Right cardiac atrium (tissue), 5 donors: ENCODE measurements around the gene PDLIM7. TPM values are rescaled to one million over a fixed set of nuclear protein-coding genes. Genes with fewer than 3 reads are reported as not detected.
A peak's percentile ranks its signal among the peaks of the same experiment; 100 is the strongest.

Experiments used
- ATAC-seq, 2 donors: fragments of 200-7000 bp; cut with Tn5 transposase; one replicate each; pipeline versions ENCODE4 v1.8.0 to v1.9.1; 2020; ENCODE audit warnings: moderate library complexity in 2 of 2, mild to moderate bottlenecking in 1 of 2
- DNase-seq, 3 donors: peaks; one replicate each; pipeline ENCODE4 v3.0.0-alpha.2; 2020
- H3K27ac ChIP-seq: one replicate; pipeline ENCODE4 v1.5.1; 2013; ENCODE audit warnings: mild to moderate bottlenecking, low read length, control low read depth, moderate library complexity
- H3K27me3 ChIP-seq: one replicate; pipeline ENCODE4 v1.6.1; 2013; ENCODE audit not compliant: control insufficient read depth, insufficient read depth
- H3K4me1 ChIP-seq: one replicate; pipeline ENCODE4 v1.6.1; 2013; ENCODE audit warnings: low read length; ENCODE audit not compliant: control insufficient read depth, insufficient read depth
- H3K4me3 ChIP-seq: one replicate; pipeline ENCODE4 v1.5.1; 2013; ENCODE audit warnings: low read length, control low read depth
- H3K9me3 ChIP-seq: one replicate; pipeline ENCODE4 v1.6.1; 2013; ENCODE audit warnings: low read length; ENCODE audit not compliant: control insufficient read depth
- WGBS: extraction: QIAGEN DNeasy Blood & Tissue Kit; methylation state at CpG from one replicate; pipeline ENCODE4 v1.1.7; 2013; 5-methylcytosine and 5-hydroxymethylcytosine counted together
- intact Hi-C, 4 donors: fragments of 100-400 bp; cut with DNase I; formaldehyde crosslinking; loops; one replicate each; pipeline versions ENCODE4 v1.11.0 to v1.14.0; 2022 to 2023
- polyA plus RNA-seq: library from polyadenylated mRNA; stranded (reverse); fragments of 200-250 nt; gene quantifications from one replicate; pipeline ENCODE4 v1.2.3, GENCODE V29; 2013
- total RNA-seq, 4 donors: library from RNA; stranded (reverse); fragmentation: NEBNext Ultra II Directional; extraction: Animal tissue kit (Norgen Biotek cat#: 25700); gene quantifications; one replicate each; pipeline ENCODE4 v1.2.1, GENCODE V29; 2021
- donor health status: healthy with polysubstance abuse.
- donor health status: DM: no; HTN: yes; CAD: no.
- donor health status: DM: no; HTN: no; CAD: no.
- donor health status: DM: no; HTN: yes; CAD: no; lungs with severe emphysema.
- donor health status: DM: yes; HTN: yes; CAD: no.

The PDLIM7 gene
- total and polyA plus RNA-seq, 5 donors, result 35.0 to 71.5 (median 54.7) TPM

DNA sequence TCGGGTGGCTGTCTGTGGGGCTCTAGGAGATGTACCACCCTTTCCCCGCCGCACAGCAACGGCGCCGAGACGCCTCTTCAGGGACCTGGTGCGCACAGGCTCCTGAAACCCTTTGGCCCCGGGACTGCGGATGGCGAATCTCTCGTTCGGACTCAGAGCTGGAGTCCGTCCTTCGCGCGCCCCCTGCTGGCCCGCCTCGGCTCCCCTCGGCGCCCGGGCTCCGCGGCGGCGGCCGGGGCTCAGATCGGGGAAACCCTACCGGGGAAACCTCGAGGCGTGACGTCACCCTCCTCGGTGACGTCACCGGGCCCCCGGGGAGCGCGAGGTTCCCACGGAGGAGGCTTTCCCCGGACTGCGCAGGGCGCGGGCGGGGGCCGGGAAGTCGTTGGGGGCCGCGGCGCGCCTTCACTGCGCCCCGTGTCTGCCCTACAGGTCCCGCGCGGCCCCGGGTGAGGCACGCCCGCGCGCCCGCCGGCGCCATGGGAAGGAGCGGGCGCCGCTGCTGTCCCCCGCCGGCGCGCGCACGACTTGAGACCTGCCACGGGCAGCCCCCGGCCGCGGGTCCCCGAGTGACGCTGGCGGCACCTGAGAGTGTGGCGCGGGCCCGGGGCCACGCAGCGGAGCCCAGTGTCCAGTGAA lies 42.9 kb downstream of the PDLIM7 start:
- intact Hi-C loops, result loop anchor here (2.0 to 5.0 kb wide), 5 partner anchors 43 to 62 kb away; partner anchors contain the start of genes PDLIM7 (in 2 of the 4) and F12 (in 1 of the 4)
- Histone ChIP-seq H3K4me3 (peak overlapping the region; percentile 54), H3K27ac (no peak overlapping the region), H3K27me3 (no peaks in the 10 kb centered on the region), H3K9me3 (no peaks in the 10 kb centered on the region), H3K4me1 (no peaks in the 10 kb centered on the region)
- ATAC-seq (peak; percentile 72 to 73), DNase-seq (peak; percentile 91 to 97 (median 97))
- WGBS, result under 1% methylated on average over 84 of the region's 84 CpGs

- DNase-seq (peak; percentile 65 to 84 (median 82)), ATAC-seq (peak; percentile 9 to 37)
- no peak overlapping the region for H3K27ac ChIP-seq
- intact Hi-C loops, result loop anchor here (2.0 to 5.0 kb wide), 5 partner anchors 47 to 62 kb away; partner anchors contain the start of gene F12 (in 1 of the 4)
- 9% methylated on average over 31 of the region's 31 CpGs for WGBS
- H3K9me3 ChIP-seq, result no peaks in the 10 kb centered on the region
- no peaks in the 10 kb centered on the region for H3K27me3 ChIP-seq
- peak overlapping the region; percentile 20 for H3K4me3 ChIP-seq
- no peaks in the 10 kb centered on the region for H3K4me1 ChIP-seq
Measured at GRCh38 chr5:177453852-177454396, 43.5 kb downstream of the PDLIM7 start.

DNA sequence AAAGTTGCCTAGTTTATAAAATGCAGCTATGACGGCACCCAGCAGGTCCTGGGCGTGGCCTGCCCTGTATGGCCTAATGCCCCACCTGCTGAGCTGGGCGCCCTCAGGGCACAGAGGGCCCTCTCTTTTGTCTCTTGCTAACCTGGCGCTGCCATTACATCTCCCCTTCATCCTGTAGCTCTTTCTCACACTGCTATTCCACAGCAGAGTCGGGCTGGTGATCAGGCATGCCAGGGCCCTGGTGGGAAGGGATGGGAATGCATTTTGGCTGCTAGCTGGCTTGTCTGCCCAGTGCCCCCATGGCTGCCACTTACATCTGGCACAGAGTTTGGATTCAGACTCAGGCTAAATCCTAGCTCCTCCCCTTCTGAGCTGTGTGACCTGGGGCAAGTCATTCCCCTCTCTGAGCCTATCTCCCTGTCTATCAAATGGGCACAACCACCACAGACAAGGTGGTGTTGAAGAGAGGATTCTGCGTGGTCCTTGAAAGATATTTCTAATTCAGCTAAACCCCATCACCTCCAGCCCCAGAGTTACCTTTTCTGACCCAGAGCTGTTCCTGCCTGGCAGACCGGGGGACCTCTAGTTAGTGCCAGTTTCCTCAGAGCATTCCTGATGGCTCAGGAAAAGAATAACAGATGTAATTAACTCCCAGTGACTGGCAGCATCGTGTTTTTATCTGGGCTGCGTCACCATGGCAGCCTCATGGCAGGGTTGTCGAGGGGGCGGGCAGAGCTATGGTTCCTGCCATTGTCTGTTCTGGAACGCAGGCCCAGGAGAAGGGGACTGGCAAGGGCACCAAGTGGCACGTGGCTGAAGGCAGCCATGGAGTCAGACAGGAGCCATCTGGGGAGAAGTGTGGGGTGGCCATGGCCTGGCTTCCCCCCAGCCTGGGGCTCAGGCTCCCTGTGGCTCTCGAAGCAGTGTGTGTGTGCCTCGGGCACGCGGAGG lies 44.4 kb downstream of the PDLIM7 start:
- Histone ChIP-seq H3K9me3 (no peaks in the 10 kb centered on the region), H3K27ac (no peak overlapping the region), H3K27me3 (no peaks in the 10 kb centered on the region), H3K4me1 (no peaks in the 10 kb centered on the region), H3K4me3 (no peak overlapping the region)
- no peak for ATAC-seq
- DNase-seq, result no peak
- 80% methylated on average over 17 of the region's 17 CpGs for WGBS
- intact Hi-C loops, result loop anchor here in 3 of 4 donors (2.0 to 5.0 kb wide), 4 partner anchors 46 to 61 kb away; partner anchors contain the start of gene F12 (in 1 of the 3)

- peak in 1 of 3 donors; percentile 7 for DNase-seq
- no peaks in the 10 kb centered on the region for H3K27me3 ChIP-seq
- H3K4me3 ChIP-seq, result no peak overlapping the region
- no peaks in the 10 kb centered on the region for H3K4me1 ChIP-seq
- no peak for ATAC-seq
- intact Hi-C loops, result loop anchor here in 3 of 4 donors (5.0 kb wide), 3 partner anchors 44 to 59 kb away; partner anchors contain the start of gene F12 (in 1 of the 3)
- no peaks in the 10 kb centered on the region for H3K9me3 ChIP-seq
- 79% methylated on average over 10 of the region's 10 CpGs for WGBS
- H3K27ac ChIP-seq, result no peak overlapping the region
Measured at GRCh38 chr5:177450667-177451424, 46.6 kb downstream of the PDLIM7 start.

DNA sequence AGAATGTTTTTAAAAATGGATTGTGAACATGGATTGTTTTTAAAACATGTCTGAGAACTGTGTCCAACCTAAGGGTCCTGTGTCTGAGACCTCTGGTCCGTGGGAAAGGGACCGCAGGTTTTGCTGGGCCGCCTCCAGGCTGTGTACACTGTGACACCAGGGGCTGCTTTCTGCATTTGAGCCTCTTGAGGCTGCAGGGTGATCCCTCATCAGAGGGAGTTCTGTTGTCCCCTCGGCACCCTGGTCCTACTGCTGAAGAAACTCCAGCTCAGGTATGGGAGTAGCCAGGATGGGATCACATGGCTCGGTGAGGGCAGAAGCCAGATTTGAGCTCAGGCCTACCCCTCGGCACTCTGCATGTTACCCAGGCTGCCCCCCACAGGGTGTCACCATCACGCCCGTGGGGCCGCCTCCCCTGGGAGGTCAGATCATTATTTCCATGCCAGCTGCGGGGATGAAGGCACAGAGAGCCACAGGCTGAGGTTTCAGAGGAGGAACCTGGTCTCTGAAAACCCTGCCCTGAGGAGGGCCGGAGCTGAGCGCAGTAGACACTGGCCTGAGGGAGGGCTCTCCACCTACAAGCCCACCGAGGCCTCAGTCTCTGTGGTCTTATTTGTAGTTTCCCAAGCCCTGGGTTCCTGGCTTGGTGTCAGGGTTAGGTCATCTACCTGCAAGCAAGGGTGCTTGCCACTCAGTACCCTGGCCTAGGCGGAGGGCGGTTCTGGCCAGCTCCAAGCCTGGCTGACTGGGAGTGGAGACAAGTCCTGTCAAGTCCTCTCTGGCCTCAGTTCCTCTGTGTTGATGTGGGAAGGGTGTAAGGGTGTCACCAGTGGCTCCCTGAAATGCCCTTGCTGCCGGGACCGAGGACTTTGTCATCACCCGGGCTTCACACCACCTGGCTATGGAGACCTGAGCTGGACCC lies 48.0 kb downstream of the PDLIM7 start:
- intact Hi-C loops, result loop anchor here in 3 of 4 donors (5.0 kb wide), 3 partner anchors 42 to 57 kb away; partner anchors contain the start of gene F12 (in 1 of the 3)
- no peaks in the 10 kb centered on the region for H3K27me3 ChIP-seq
- no peak for ATAC-seq
- no peaks in the 10 kb centered on the region for H3K4me1 ChIP-seq
- whole genome bisulfite sequencing, result 85% methylated on average over 18 of the region's 18 CpGs
- H3K9me3 ChIP-seq, result no peaks in the 10 kb centered on the region
- peak in 1 of 3 donors; percentile 8 for DNase-seq
- no peak overlapping the region for H3K27ac ChIP-seq
- H3K4me3 ChIP-seq, result no peak overlapping the region

DNA sequence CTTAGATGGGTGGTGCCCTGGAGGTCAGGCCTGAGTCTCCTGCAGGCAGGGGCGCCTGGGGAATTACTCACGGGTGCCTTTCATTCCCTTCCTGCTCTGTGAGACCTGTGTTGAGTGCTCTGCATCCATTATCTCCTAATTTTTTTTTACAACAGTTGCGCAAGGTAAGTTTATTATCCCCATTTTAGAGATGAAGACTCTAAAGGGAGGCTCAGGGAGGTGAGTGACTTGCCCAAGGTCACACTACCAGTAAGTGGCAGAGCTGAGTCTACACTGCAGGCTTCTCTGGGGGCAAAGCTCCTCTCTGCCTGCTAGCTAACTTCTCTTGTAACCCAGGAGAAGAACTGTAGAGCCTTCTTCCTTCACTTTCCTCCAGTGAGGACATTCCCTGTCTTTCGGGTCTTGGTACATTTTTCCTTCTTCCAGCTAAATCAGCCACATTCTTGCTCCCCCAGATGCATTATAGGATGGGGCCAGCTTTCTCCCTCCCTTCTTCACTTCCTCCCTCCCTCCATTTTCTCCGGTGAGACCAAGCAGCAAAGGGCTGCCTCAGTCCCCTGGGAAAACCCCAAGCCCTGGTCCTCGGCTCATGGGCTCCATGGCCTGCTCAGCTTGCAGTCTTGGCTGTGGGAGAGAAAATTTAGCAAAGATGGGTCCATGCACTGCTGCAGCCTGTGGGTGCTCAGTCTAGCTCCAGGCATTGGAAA lies 49.0 kb downstream of the PDLIM7 start:
- WGBS, result 72% methylated on average over 6 of the region's 6 CpGs
- no peaks in the 10 kb centered on the region for H3K4me1 ChIP-seq
- no peaks in the 10 kb centered on the region for H3K9me3 ChIP-seq
- H3K27me3 ChIP-seq, result no peaks in the 10 kb centered on the region
- ATAC-seq (no peak), DNase-seq (no peak)
- H3K4me3 ChIP-seq, result no peak overlapping the region
- no peak overlapping the region for H3K27ac ChIP-seq
- intact Hi-C loops, result no loop called here

DNA sequence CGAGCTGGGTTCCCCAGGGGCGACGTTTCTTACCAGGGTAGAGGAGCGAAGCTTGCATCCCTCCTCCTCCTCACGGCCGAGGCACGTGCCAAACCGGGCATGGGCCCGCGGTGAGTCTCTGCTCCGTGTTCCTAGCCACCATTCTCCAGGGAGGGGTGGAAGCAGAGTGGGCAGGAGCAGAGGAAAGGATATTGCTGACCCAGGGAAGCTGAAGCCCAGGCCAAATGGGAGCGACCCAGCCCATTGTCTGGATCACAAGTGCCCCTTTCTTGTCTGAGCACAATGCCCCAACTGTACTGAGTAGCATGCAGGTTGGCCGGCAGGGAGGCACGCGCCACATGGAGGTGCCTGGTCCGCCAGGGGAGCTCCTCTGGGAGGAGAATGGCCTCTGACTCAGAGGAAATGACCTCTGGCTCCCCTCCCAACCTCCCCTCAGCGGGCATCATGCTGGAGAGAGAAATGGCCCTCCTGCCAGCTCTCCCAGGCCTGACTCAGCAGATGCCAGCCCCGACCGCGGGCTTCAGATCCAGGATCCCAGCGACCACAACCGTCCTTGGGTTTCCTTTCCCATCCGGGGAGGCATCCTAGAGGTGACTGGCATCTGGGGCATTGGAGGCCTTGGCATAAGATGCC lies 49.7 kb downstream of the PDLIM7 start:
- peak in 2 of 3 donors; percentile 53 to 64 for DNase-seq
- no peaks in the 10 kb centered on the region for H3K9me3 ChIP-seq
- no peaks in the 10 kb centered on the region for H3K27me3 ChIP-seq
- WGBS, result 7% methylated on average over 23 of the region's 23 CpGs
- H3K4me3 ChIP-seq, result no peak overlapping the region
- peak; percentile 19 to 54 for ATAC-seq
- H3K27ac ChIP-seq, result no peak overlapping the region
- intact Hi-C loops, result no loop called here
- H3K4me1 ChIP-seq, result no peaks in the 10 kb centered on the region

DNA sequence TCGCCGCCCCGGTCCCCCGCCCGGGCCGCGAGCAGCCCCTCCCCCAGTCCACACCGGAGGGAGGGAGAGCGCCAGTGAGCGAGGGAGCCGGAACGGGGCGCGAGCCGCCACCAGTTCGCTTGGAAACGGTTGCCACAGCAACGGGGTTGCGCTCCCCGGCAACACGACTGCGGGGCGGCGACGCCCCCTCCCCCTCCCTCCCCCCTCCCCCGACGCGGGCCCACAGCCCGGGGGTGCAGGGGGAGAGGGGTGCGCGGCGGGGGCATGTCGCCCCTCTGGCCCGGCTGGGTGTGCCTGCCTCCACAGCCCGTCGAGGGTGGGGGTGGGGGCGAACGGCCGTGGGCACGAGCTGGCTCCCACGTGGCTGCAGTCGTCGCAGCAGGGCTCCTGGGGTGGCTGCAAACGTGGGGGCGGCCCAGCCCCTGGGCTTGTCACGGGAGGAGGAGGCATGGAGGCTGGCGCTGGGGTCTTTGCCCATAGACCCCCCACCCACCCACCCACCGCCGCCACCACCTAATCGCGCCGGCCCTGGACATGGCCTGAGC lies 50.3 kb downstream of the PDLIM7 start:
- peak; percentile 6 to 15 for ATAC-seq
- peak; percentile 52 to 76 (median 75) for DNase-seq
- Histone ChIP-seq H3K9me3 (no peaks in the 10 kb centered on the region), H3K27me3 (no peaks in the 10 kb centered on the region), H3K4me3 (peak overlapping the region; percentile 72), H3K4me1 (no peaks in the 10 kb centered on the region), H3K27ac (no peak overlapping the region)
- intact Hi-C loops, result no loop called here
- WGBS, result 1% methylated on average over 48 of the region's 52 CpGs
